ENCODE results near the gene HNRNPM.

Gene HNRNPM

GRCh38 chr19:8456064-8456463 is 11.3 kb downstream of the HNRNPM start:
- H3K36me3 Mint-ChIP-seq (ENCODE audit: insufficient read depth), result peaks cover 66% of the 10 kb centered on the region
- no peaks in the 10 kb centered on the region for H3K9me3 Mint-ChIP-seq
- no peak for ATAC-seq (replicated peaks; ENCODE audit: extremely low read depth, poor library complexity, severe bottlenecking)
- H3K4me3 Mint-ChIP-seq, result no peak overlapping the region
- H3K27me3 Mint-ChIP-seq, result no peaks in the 10 kb centered on the region
- no peak overlapping the region for H3K27ac Mint-ChIP-seq (ENCODE audit: low read depth)
- H3K4me1 Mint-ChIP-seq, result peaks cover 94% of the 10 kb centered on the region
- DNase-seq (ENCODE audit: low spot score in 2 of 2), result no peak

- Mint-ChIP-seq H3K36me3 (ENCODE audit: insufficient read depth) (peaks cover 55% of the 10 kb centered on the region), H3K27me3 (no peaks in the 10 kb centered on the region), H3K27ac (ENCODE audit: low read depth) (no peak overlapping the region), H3K4me3 (no peak overlapping the region), H3K4me1 (peaks cover 94% of the 10 kb centered on the region), H3K9me3 (no peaks in the 10 kb centered on the region)
- DNase-seq (ENCODE audit: low spot score in 2 of 2), result no peak
- no peak for ATAC-seq (replicated peaks; ENCODE audit: extremely low read depth, poor library complexity, severe bottlenecking)
Measured at GRCh38 chr19:8457209-8457608, 12.4 kb downstream of the HNRNPM start.

DNA sequence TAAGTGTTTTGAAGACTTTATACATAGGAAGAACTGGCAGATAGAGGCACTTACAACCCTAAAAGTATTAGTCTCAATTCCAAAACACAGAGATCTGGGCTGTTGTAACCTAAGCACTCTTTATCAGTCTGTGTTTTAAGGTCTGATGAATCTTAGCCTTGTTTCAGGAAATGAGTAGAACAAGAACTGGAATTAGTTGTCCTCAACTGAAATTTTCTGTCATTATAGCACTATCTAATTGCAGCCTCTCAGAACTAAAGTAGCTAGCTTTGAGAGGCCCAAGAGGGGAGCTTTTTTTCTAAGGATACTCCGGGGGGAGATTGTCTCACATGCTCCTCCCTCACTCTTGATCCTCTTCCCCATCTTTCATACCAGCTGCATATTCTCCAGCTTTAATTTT is 13.1 kb downstream of the HNRNPM start:
- DNase-seq (ENCODE audit: low spot score in 2 of 2) (no peak), ATAC-seq (replicated peaks; ENCODE audit: extremely low read depth, poor library complexity, severe bottlenecking) (no peak)
- Mint-ChIP-seq H3K27me3 (no peaks in the 10 kb centered on the region), H3K4me1 (peaks cover 96% of the 10 kb centered on the region), H3K9me3 (no peaks in the 10 kb centered on the region), H3K36me3 (ENCODE audit: insufficient read depth) (peaks cover 55% of the 10 kb centered on the region), H3K27ac (ENCODE audit: low read depth) (peak overlapping the region; percentile 4), H3K4me3 (no peak overlapping the region)

GRCh38 chr19:8458380-8458779 is 13.6 kb downstream of the HNRNPM start:
- DNase-seq (ENCODE audit: low spot score in 2 of 2) (no peak), ATAC-seq (replicated peaks; ENCODE audit: extremely low read depth, poor library complexity, severe bottlenecking) (no peak)
- no peak overlapping the region for H3K4me3 Mint-ChIP-seq
- H3K4me1 Mint-ChIP-seq, result peaks cover 98% of the 10 kb centered on the region
- H3K9me3 Mint-ChIP-seq, result no peaks in the 10 kb centered on the region
- no peaks in the 10 kb centered on the region for H3K27me3 Mint-ChIP-seq
- peaks cover 56% of the 10 kb centered on the region for H3K36me3 Mint-ChIP-seq (ENCODE audit: insufficient read depth)
- H3K27ac Mint-ChIP-seq (ENCODE audit: low read depth), result peak overlapping the region; percentile 4

DNA sequence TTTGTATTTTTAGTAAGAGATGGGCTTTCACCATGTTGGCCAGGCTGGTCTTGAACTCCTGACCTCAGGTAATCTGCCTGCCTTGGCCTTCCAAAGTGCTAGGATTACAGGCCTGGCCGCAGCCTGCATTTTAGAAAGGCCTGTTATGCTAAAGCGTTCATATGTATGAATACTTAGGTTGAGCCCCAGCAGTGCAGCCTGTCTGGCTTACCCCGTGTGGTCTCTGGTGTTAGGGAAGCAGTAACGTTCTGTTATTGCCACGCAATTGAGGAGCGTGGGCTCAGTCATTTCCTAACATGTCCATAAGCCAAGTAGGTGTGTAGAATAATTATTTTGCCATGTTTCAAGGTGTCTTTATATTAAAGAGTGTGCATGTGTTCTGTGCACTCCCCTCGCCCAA is 14.3 kb downstream of the HNRNPM start:
- Mint-ChIP-seq H3K27ac (ENCODE audit: low read depth) (peak overlapping the region; percentile 4), H3K9me3 (no peaks in the 10 kb centered on the region), H3K36me3 (ENCODE audit: insufficient read depth) (peaks cover 63% of the 10 kb centered on the region), H3K4me1 (peaks cover 93% of the 10 kb centered on the region), H3K27me3 (no peaks in the 10 kb centered on the region), H3K4me3 (no peak overlapping the region)
- ATAC-seq (replicated peaks; ENCODE audit: extremely low read depth, poor library complexity, severe bottlenecking) (no peak), DNase-seq (ENCODE audit: low spot score in 2 of 2) (no peak)

DNA sequence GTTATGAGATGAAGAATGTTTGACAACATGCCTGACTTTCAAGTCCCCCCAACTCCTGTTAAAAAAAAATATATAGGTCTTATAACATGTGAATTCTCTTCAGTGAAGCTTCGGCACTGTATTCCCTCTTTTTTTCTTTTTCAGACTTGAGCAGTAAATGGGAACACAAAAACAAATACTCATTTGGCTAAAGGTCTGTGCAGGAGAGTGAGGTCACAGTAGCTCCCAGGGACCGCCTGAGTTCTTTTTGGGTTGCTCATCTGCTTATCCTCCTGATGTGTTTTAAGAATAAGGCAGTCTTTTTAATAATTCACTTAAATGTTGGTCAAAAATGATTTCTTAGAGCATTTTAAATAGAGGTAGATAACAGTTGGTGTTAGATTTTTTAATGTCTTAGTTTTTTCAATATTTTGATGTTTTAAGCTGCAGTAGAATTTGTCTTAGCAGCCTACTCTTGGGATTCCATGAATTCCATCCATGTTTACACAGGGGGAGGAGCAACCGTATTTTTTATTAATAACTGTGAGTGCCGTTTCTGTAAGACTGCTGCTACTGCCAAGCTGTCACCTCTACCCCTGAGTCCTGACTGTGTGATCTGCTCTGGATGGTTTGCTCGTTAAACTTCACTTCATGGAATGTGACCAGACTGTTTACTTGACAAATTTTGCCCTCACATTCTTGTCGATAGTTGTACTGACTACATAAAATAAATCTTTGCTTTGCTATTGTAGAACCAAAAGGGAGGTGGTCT is 14.9 kb downstream of the HNRNPM start:
- Mint-ChIP-seq H3K27ac (ENCODE audit: low read depth) (peak overlapping the region; percentile 76), H3K4me1 (peaks cover 89% of the 10 kb centered on the region), H3K4me3 (peak overlapping the region; percentile 45), H3K36me3 (ENCODE audit: insufficient read depth) (peaks cover 68% of the 10 kb centered on the region), H3K27me3 (no peaks in the 10 kb centered on the region), H3K9me3 (no peaks in the 10 kb centered on the region)
- no peak for DNase-seq (ENCODE audit: low spot score in 2 of 2)
- ATAC-seq (replicated peaks; ENCODE audit: extremely low read depth, poor library complexity, severe bottlenecking), result no peak

GRCh38 chr19:8460516-8461298 is 15.9 kb downstream of the HNRNPM start:
- H3K9me3 Mint-ChIP-seq, result no peaks in the 10 kb centered on the region
- H3K36me3 Mint-ChIP-seq (ENCODE audit: insufficient read depth), result peaks cover 72% of the 10 kb centered on the region
- H3K27ac Mint-ChIP-seq (ENCODE audit: low read depth), result peak overlapping the region; percentile 76
- DNase-seq (ENCODE audit: low spot score in 2 of 2), result no peak
- H3K4me1 Mint-ChIP-seq, result peaks cover 84% of the 10 kb centered on the region
- H3K27me3 Mint-ChIP-seq, result no peaks in the 10 kb centered on the region
- no peak for ATAC-seq (replicated peaks; ENCODE audit: extremely low read depth, poor library complexity, severe bottlenecking)
- H3K4me3 Mint-ChIP-seq, result peak overlapping the region; percentile 45

GRCh38 chr19:8461376-8461775 is 16.6 kb downstream of the HNRNPM start:
- peaks cover 82% of the 10 kb centered on the region for H3K4me1 Mint-ChIP-seq
- H3K9me3 Mint-ChIP-seq, result no peaks in the 10 kb centered on the region
- no peak overlapping the region for H3K27ac Mint-ChIP-seq (ENCODE audit: low read depth)
- DNase-seq (ENCODE audit: low spot score in 2 of 2), result no peak
- ATAC-seq (replicated peaks; ENCODE audit: extremely low read depth, poor library complexity, severe bottlenecking), result no peak
- peaks cover 72% of the 10 kb centered on the region for H3K36me3 Mint-ChIP-seq (ENCODE audit: insufficient read depth)
- H3K4me3 Mint-ChIP-seq, result no peak overlapping the region
- no peaks in the 10 kb centered on the region for H3K27me3 Mint-ChIP-seq

DNA sequence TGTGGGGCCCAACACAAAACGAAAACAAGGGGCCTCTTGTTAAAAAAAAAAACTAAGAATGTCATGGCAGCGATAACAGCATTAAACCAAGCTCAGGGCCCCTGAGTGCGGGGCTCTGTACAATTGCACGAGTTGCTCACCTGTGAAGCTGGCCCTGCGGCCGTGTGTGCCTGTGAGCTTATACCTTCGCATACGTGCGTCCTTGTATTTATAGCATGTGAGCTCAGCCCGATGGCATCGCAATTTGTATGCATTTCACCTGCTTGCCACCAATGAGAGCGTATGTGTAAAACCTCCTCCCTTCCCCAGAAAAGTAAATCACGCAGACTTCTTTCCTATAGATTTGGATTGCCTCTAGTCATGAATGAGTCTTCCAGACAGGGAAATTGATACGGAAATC is 17.1 kb downstream of the HNRNPM start:
- H3K4me1 Mint-ChIP-seq, result peaks cover 78% of the 10 kb centered on the region
- H3K27ac Mint-ChIP-seq (ENCODE audit: low read depth), result no peak overlapping the region
- no peak for DNase-seq (ENCODE audit: low spot score in 2 of 2)
- H3K9me3 Mint-ChIP-seq, result no peaks in the 10 kb centered on the region
- H3K27me3 Mint-ChIP-seq, result no peaks in the 10 kb centered on the region
- no peak for ATAC-seq (replicated peaks; ENCODE audit: extremely low read depth, poor library complexity, severe bottlenecking)
- peaks cover 72% of the 10 kb centered on the region for H3K36me3 Mint-ChIP-seq (ENCODE audit: insufficient read depth)
- no peak overlapping the region for H3K4me3 Mint-ChIP-seq

DNA sequence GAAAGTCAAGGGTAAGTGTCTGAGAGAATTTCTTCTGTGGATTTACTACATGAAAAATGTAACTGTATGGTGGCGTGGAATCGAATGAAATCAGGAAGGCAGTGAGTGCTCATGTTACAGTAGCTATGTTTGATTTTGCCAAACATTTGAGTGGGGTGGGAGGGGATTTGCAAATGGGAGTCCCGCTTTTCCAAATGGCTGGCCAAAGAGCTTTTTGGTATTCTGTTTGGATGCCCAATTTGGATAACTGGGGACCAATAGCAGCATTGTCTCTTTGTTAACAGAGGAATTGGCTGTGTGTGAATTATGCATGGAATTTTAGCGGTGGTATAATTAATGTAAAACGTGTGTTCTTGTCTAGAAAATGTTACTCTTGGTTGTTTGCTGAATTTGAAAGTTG is 17.8 kb downstream of the HNRNPM start:
- Mint-ChIP-seq H3K36me3 (ENCODE audit: insufficient read depth) (peaks cover 74% of the 10 kb centered on the region), H3K4me3 (no peak overlapping the region), H3K27ac (ENCODE audit: low read depth) (no peak overlapping the region), H3K27me3 (no peaks in the 10 kb centered on the region), H3K9me3 (no peaks in the 10 kb centered on the region), H3K4me1 (peaks cover 73% of the 10 kb centered on the region)
- no peak for DNase-seq (ENCODE audit: low spot score in 2 of 2)
- ATAC-seq (replicated peaks; ENCODE audit: extremely low read depth, poor library complexity, severe bottlenecking), result no peak

DNA sequence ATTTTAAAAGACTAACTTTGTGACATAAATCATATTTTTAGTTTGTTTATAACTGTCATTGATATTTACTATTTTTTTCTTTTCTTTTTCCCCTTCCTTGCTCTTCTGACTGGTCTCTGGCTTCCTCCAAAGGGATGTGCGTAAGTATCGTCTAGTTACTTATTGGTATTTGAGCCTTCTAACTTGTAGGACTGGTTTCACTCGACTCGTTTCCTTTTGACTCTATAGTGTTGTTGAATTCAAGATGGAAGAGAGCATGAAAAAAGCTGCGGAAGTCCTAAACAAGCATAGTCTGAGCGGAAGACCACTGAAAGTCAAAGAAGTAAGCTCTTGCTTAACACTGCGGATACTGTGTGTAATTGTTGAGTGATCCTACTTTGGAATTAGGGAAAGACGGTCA is 18.6 kb downstream of the HNRNPM start:
- no peaks in the 10 kb centered on the region for H3K27me3 Mint-ChIP-seq
- no peaks in the 10 kb centered on the region for H3K9me3 Mint-ChIP-seq
- peaks cover 65% of the 10 kb centered on the region for H3K4me1 Mint-ChIP-seq
- DNase-seq (ENCODE audit: low spot score in 2 of 2) (no peak), ATAC-seq (replicated peaks; ENCODE audit: extremely low read depth, poor library complexity, severe bottlenecking) (no peak)
- no peak overlapping the region for H3K27ac Mint-ChIP-seq (ENCODE audit: low read depth)
- H3K4me3 Mint-ChIP-seq, result no peak overlapping the region
- peaks cover 75% of the 10 kb centered on the region for H3K36me3 Mint-ChIP-seq (ENCODE audit: insufficient read depth)

DNA sequence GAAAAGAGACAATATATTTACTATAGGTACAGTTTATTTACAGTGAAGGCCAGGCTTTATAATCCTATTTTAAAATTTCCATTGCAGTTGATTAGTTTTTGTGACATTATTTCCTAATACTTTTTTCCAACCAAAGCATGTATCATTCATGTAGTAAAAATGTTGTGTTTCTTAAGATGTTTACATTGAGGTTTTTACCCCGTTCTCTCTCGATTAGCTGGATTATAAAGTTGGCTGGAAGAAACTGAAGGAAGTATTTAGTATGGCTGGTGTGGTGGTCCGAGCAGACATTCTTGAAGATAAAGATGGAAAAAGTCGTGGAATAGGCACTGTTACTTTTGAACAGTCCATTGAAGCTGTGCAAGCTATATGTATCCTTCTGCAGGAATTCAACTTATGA is 21.2 kb downstream of the HNRNPM start:
- Mint-ChIP-seq H3K27ac (ENCODE audit: low read depth) (no peak overlapping the region), H3K4me1 (peaks cover 53% of the 10 kb centered on the region), H3K4me3 (no peak overlapping the region), H3K36me3 (ENCODE audit: insufficient read depth) (peaks cover 84% of the 10 kb centered on the region), H3K9me3 (no peaks in the 10 kb centered on the region), H3K27me3 (no peaks in the 10 kb centered on the region)
- ATAC-seq (replicated peaks; ENCODE audit: extremely low read depth, poor library complexity, severe bottlenecking), result no peak
- DNase-seq (ENCODE audit: low spot score in 2 of 2), result no peak

GRCh38 chr19:8468124-8468523 is 23.3 kb downstream of the HNRNPM start:
- Mint-ChIP-seq H3K4me1 (peaks cover 32% of the 10 kb centered on the region), H3K9me3 (no peaks in the 10 kb centered on the region), H3K27ac (ENCODE audit: low read depth) (no peak overlapping the region), H3K36me3 (ENCODE audit: insufficient read depth) (peaks cover 97% of the 10 kb centered on the region), H3K4me3 (no peak overlapping the region), H3K27me3 (no peaks in the 10 kb centered on the region)
- ATAC-seq (replicated peaks; ENCODE audit: extremely low read depth, poor library complexity, severe bottlenecking) (no peak), DNase-seq (ENCODE audit: low spot score in 2 of 2) (no peak)
